ENCODE results near the gene RAB24. TPM values are rescaled to one million over a fixed set of nuclear protein-coding genes. Genes with fewer than 3 reads are reported as not detected.
"Not testable (repeated sequence)": the region's sequence is repeated elsewhere in the genome, so short reads cannot be mapped to it uniquely, and the experiment has no call there.

The RAB24 gene
- total RNA-seq, 4 donors from 2014 or later, result 11.4 to 22.8 (median 14.5) TPM

DNA sequence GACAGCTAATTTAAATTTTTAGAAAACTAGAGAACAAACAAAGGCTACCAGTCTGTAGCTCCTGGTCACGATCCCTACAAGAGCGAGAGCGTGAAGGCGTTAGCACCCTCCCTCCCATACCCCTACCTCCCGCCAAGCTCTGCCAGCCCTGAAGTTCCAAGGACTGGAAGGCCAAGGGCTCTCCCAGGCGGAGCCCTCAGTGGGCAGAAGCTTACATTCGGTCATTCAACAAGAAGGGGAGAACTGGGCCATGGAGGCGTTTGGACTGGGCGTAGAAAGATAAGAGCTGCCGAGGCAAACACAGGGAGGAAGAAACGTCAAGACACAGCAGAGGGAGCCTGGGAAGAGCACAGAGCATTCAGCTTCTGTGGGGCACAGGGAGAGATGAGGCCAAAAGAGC is 5.2 kb upstream of the RAB24 start:
- DNase-seq, result no peak
- H3K4me1 ChIP-seq, result peaks cover 37 to 41% of the 10 kb centered on the region in 2 donors
- no peaks in the 10 kb centered on the region for H3K27me3 ChIP-seq
- H3K36me3 ChIP-seq, result peaks cover 0 to 22% of the 10 kb centered on the region in 2 donors
- H3K27ac ChIP-seq, result peak overlapping the region; percentile 63 to 79 (median 76)
- no peak overlapping the region for H3K4me3 ChIP-seq
- intact Hi-C loops (cut with DNase I; ENCODE audit: low total_unique reads) (no loop called here), in situ Hi-C loops (cut with MboI; ENCODE audit: low sequenced_read_pairs in 4 of 4) (loop anchor here in 1 of 4 donors (10.0 kb wide), 1 partner anchor 184 kb away; no protein-coding TSS in a partner anchor)
- no peak for TF ChIP-seq POLR2A (IDR thresholded peaks at IDR 0.05)
- TF ChIP-seq, protein P1, sequence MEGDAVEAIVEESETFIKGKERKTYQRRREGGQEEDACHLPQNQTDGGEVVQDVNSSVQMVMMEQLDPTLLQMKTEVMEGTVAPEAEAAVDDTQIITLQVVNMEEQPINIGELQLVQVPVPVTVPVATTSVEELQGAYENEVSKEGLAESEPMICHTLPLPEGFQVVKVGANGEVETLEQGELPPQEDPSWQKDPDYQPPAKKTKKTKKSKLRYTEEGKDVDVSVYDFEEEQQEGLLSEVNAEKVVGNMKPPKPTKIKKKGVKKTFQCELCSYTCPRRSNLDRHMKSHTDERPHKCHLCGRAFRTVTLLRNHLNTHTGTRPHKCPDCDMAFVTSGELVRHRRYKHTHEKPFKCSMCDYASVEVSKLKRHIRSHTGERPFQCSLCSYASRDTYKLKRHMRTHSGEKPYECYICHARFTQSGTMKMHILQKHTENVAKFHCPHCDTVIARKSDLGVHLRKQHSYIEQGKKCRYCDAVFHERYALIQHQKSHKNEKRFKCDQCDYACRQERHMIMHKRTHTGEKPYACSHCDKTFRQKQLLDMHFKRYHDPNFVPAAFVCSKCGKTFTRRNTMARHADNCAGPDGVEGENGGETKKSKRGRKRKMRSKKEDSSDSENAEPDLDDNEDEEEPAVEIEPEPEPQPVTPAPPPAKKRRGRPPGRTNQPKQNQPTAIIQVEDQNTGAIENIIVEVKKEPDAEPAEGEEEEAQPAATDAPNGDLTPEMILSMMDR (IDR thresholded peaks at IDR 0.05 in 4 of 5, conservative IDR thresholded peaks at IDR 0.05 in 1 of 5), result no peak
- ATAC-seq, result no peak
- no peaks in the 10 kb centered on the region for H3K9me3 ChIP-seq

- DNase-seq (no peak), ATAC-seq (no peak)
- Histone ChIP-seq H3K4me1 (peaks cover 35 to 45% of the 10 kb centered on the region in 2 donors), H3K27me3 (no peaks in the 10 kb centered on the region), H3K36me3 (peaks cover 0 to 22% of the 10 kb centered on the region in 2 donors), H3K4me3 (no peak overlapping the region), H3K27ac (peak overlapping the region; percentile 63 to 79 (median 76)), H3K9me3 (no peaks in the 10 kb centered on the region)
- in situ Hi-C loops (cut with MboI; ENCODE audit: low sequenced_read_pairs in 4 of 4), result loop anchor here in 1 of 4 donors (10.0 kb wide), 1 partner anchor 183 kb away; no protein-coding TSS in a partner anchor
- TF ChIP-seq, protein P1 (IDR thresholded peaks at IDR 0.05 in 4 of 5, conservative IDR thresholded peaks at IDR 0.05 in 1 of 5), result no peak
- no peak for TF ChIP-seq POLR2A (IDR thresholded peaks at IDR 0.05)
- intact Hi-C loops (cut with DNase I; ENCODE audit: low total_unique reads), result no loop called here
Measured at GRCh38 chr5:177307544-177308363, 4.2 kb upstream of the RAB24 start.

DNA sequence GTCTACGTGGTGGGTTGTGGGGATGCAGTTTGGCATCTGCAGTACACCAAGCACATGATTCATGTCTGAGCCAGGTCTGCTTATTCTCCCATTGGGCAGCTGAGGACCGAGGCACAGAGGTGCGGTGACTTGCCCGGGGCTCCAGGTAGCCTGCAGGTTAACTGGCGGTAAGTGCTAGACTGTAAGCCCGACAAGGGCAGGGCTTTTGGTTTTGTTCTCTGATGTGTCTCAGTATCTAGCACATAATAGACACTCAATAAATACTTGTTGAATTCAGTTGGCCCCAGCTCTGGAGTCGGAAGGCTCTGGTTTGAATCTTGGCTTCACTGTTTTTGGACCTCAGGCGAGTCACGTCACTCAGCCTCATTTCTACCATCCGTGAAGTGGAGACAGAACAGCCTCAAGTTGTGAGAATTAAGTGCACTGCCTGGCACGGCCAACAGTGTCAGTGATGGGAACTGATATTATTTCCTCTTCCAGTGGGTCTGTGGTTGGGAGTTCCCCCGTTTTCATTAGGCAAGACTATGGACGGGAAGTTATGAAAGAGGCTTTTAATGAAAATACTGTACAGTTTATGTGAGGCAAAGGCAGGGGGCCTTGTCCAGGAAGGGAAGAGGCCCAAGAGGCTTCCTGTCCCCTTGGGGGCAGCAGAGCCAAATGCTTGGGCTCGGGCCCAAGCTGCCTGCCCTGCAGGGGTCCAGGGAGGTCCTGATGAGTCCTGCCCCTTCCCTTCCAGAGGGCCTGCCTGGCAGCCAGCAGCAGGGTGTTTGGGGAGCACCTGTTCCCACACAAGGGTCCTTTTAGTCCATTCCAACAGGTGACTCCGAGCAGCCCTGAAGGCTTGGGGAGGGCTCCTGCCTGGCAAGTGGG is 3.4 kb upstream of the RAB24 start:
- intact Hi-C loops (cut with DNase I; ENCODE audit: low total_unique reads), result no loop called here
- DNase-seq (no peak), ATAC-seq (no peak)
- Histone ChIP-seq H3K27me3 (no peaks in the 10 kb centered on the region), H3K4me3 (no peak overlapping the region), H3K27ac (peak overlapping the region in 1 of 4 donors; percentile 6), H3K9me3 (no peaks in the 10 kb centered on the region), H3K4me1 (peaks cover 39 to 47% of the 10 kb centered on the region in 2 donors), H3K36me3 (peaks cover 0 to 22% of the 10 kb centered on the region in 2 donors)
- in situ Hi-C loops (cut with MboI; ENCODE audit: low sequenced_read_pairs in 4 of 4), result loop anchor here in 1 of 4 donors (10.0 kb wide), 1 partner anchor 182 kb away; no protein-coding TSS in a partner anchor
- no peak for TF ChIP-seq POLR2A (IDR thresholded peaks at IDR 0.05)

- DNase-seq; intact Hi-C loops (cut with DNase I; ENCODE audit: low total_unique reads); H3K27ac ChIP-seq; H3K9me3 ChIP-seq; ATAC-seq; H3K27me3 ChIP-seq; H3K4me3 ChIP-seq: not testable (repeated sequence)
- Histone ChIP-seq H3K36me3 (peaks cover 0 to 22% of the 10 kb centered on the region in 2 donors), H3K4me1 (peaks cover 41 to 47% of the 10 kb centered on the region in 2 donors)
- in situ Hi-C loops (cut with MboI; ENCODE audit: low sequenced_read_pairs in 4 of 4), result loop anchor here in 1 of 4 donors (10.0 kb wide), 1 partner anchor 181 kb away; no protein-coding TSS in a partner anchor
Measured at GRCh38 chr5:177306103-177306640, 2.7 kb upstream of the RAB24 start.

GRCh38 chr5:177304392-177305119 is 1.0 kb upstream of the RAB24 start:
- no peak for DNase-seq
- intact Hi-C loops (cut with DNase I; ENCODE audit: low total_unique reads) (loop anchor here (5.0 kb wide), 1 partner anchor 172 kb away; the partner anchor contains the start of gene NSD1), in situ Hi-C loops (cut with MboI; ENCODE audit: low sequenced_read_pairs in 4 of 4) (loop anchor here in 1 of 4 donors (10.0 kb wide), 1 partner anchor 180 kb away; no protein-coding TSS in a partner anchor)
- Histone ChIP-seq H3K27ac (peak overlapping the region; percentile 83 to 95 (median 92)), H3K4me3 (peak overlapping the region; percentile 84 to 99 (median 96)), H3K9me3 (no peaks in the 10 kb centered on the region), H3K36me3 (peaks cover 0 to 22% of the 10 kb centered on the region in 2 donors), H3K27me3 (no peaks in the 10 kb centered on the region), H3K4me1 (peaks cover 47 to 51% of the 10 kb centered on the region in 2 donors)
- TF ChIP-seq, protein P1 (IDR thresholded peaks at IDR 0.05 in 4 of 5, conservative IDR thresholded peaks at IDR 0.05 in 1 of 5), result no peak
- TF ChIP-seq POLR2A (IDR thresholded peaks at IDR 0.05), result no peak
- ATAC-seq, result no peak

All from gastrocnemius medialis (tissue), 4 donors.